ENCODE results near the gene LDB3. TPM values are rescaled to one million over a fixed set of nuclear protein-coding genes. Genes with fewer than 3 reads are reported as not detected.

The LDB3 gene
- total RNA-seq, 2 experiments from 2014 or later = 0.07 to 0.09 TPM

DNA sequence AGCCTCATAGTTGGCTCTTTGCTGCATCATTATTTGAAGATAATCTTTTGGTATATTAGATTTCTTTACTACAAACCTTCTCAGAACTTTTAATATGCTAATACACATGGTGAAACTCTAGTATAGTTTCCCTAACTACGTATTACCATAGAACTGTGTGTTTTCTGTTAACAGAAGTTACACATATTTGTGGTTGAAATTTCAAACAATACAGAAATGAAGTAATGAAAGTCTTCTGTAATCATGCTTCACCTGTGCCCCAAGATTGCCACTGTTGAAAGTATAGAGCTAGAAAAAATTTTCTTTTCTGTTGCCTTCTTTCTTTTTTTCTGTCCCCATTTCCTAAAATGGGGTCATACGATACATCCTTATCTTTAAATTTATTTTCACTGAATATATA lies 97.2 kb downstream of the LDB3 start:
- intact Hi-C loops (cut with micrococcal nuclease) = no loop called here
- no peaks in the 10 kb centered on the region for H3K9me3 Mint-ChIP-seq
- H3K4me1 Mint-ChIP-seq (ENCODE audit: low read depth) = no peaks in the 10 kb centered on the region
- TF ChIP-seq, protein P1, sequence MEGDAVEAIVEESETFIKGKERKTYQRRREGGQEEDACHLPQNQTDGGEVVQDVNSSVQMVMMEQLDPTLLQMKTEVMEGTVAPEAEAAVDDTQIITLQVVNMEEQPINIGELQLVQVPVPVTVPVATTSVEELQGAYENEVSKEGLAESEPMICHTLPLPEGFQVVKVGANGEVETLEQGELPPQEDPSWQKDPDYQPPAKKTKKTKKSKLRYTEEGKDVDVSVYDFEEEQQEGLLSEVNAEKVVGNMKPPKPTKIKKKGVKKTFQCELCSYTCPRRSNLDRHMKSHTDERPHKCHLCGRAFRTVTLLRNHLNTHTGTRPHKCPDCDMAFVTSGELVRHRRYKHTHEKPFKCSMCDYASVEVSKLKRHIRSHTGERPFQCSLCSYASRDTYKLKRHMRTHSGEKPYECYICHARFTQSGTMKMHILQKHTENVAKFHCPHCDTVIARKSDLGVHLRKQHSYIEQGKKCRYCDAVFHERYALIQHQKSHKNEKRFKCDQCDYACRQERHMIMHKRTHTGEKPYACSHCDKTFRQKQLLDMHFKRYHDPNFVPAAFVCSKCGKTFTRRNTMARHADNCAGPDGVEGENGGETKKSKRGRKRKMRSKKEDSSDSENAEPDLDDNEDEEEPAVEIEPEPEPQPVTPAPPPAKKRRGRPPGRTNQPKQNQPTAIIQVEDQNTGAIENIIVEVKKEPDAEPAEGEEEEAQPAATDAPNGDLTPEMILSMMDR (IDR thresholded peaks at IDR 0.05) = no peak
- no peak overlapping the region for H3K4me3 Mint-ChIP-seq
- CTCF ChIA-PET = no interaction called here
- POLR2A ChIA-PET = no interaction called here
- no peak overlapping the region for H3K27ac Mint-ChIP-seq
- peaks cover 5% of the 10 kb centered on the region for H3K27me3 Mint-ChIP-seq
- no peaks in the 10 kb centered on the region for H3K36me3 Mint-ChIP-seq (ENCODE audit: low read depth)
- no peak for DNase-seq
- no peak for ATAC-seq

DNA sequence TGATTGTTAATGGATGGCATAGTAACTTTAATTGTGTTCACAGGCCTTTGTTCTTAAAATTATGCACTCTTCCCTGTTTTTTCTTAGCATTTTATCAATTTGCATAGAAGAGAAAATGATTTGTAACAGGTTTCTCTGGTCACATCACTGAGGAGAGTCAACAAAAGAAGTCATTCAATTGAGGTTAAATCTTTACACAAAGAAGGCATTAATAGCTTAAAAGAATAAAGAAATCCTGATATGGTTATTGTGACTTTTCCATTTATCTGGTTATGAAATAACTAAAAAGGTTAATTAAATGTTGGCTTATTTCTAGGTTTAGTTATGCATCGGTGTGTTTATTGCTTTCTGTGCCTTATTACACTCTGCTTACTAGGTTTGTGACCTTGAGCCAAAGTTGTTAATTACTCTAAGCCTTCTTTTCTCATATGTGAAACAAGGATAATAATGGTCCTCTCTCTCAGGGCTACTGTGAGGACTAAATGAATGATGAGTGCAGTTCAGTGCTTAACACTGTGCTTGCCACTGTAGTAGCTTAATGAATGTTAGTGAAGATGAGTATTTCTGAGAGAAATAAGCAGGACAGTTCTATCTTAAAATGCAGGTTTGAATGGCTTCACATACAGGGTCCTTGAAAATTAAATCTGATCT lies 100.2 kb downstream of the LDB3 start:
- no peak overlapping the region for H3K27ac Mint-ChIP-seq
- no peaks in the 10 kb centered on the region for H3K36me3 Mint-ChIP-seq (ENCODE audit: low read depth)
- ChIA-PET CTCF (no interaction called here), POLR2A (no interaction called here)
- DNase-seq = no peak
- H3K9me3 Mint-ChIP-seq = no peaks in the 10 kb centered on the region
- no peaks in the 10 kb centered on the region for H3K4me1 Mint-ChIP-seq (ENCODE audit: low read depth)
- TF ChIP-seq, protein P1 (IDR thresholded peaks at IDR 0.05) = no peak
- no peak overlapping the region for H3K4me3 Mint-ChIP-seq
- no peak for ATAC-seq
- H3K27me3 Mint-ChIP-seq = no peaks in the 10 kb centered on the region
- intact Hi-C loops (cut with micrococcal nuclease) = no loop called here

DNA sequence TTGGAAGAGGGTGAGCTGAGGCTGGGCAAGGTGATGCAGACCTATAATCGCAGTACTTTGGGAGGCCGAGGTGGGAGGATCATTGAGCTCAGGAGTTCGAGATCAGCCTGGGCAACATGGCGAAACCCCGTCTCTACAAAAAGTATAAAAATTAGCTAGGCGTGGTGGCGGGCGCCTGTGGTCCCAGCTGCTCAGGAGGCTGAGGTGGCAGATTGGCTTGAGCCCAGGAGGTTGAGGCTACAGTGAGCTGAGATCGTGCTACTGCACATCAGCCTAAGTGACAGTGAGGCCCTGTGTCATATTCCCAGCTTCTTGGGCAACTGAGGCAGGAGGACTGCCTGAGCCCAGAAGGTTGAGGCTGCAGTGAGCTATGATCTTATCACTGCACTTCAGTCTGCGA lies 101.7 kb downstream of the LDB3 start:
- POLR2A ChIA-PET = no interaction called here
- Mint-ChIP-seq H3K27ac (no peak overlapping the region), H3K27me3 (no peaks in the 10 kb centered on the region), H3K36me3 (ENCODE audit: low read depth) (no peaks in the 10 kb centered on the region), H3K9me3 (no peaks in the 10 kb centered on the region), H3K4me1 (ENCODE audit: low read depth) (peaks cover 2% of the 10 kb centered on the region), H3K4me3 (no peak overlapping the region)
- ATAC-seq (no peak), DNase-seq (no peak)
- CTCF ChIA-PET = no interaction called here
- TF ChIP-seq, protein P1 (IDR thresholded peaks at IDR 0.05) = no peak
- intact Hi-C loops (cut with micrococcal nuclease) = no loop called here

DNA sequence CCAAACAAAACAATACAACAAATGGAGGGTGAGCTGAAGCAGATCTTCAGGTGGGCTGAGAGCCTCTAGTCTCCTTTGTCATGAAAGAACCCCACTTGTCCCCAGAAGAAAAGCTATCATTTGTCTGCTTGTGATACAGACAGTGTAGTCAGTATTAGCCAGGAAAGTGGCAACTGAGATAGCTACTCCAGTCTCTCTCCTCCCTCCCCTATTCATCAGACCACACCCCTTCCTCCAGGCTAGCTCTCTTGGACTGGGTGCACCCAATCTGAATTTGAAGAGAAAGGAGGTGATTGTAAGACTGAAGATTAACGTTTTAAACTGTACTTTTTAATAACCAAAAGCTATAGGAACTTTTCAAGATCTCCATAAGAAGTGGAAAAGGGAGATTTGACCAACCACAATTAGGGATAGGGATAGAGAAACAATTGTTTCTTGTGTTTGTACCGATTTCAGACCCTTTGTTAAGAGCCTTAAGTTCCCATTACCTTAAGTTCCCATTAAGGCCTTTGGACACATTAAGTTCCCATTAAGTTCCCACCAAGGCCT lies 102.2 kb downstream of the LDB3 start:
- H3K27ac Mint-ChIP-seq = no peak overlapping the region
- no peaks in the 10 kb centered on the region for H3K36me3 Mint-ChIP-seq (ENCODE audit: low read depth)
- CTCF ChIA-PET = no interaction called here
- H3K27me3 Mint-ChIP-seq = no peaks in the 10 kb centered on the region
- intact Hi-C loops (cut with micrococcal nuclease) = no loop called here
- no peak overlapping the region for H3K4me3 Mint-ChIP-seq
- H3K4me1 Mint-ChIP-seq (ENCODE audit: low read depth) = peaks cover 3% of the 10 kb centered on the region
- POLR2A ChIA-PET = no interaction called here
- TF ChIP-seq, protein P1 (IDR thresholded peaks at IDR 0.05) = no peak
- no peaks in the 10 kb centered on the region for H3K9me3 Mint-ChIP-seq
- no peak for ATAC-seq
- no peak for DNase-seq

DNA sequence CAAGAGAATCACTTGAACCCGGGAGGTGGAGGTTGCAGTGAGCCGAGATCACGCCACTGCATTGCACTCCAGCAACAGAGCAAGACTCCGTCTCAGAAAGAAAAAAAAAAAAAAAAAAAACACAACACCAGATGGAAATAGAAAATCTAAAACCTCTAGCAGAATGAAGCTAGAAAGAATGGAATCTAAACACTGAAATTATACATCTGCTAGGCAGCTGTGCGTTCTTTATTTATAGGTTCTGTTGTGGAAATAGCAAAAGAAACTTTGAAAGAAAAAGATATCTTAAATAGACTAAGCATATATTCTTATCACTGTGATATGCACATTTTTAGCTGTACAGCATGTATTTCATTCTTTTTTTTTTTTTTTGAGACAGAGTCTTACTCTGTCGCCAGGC lies 105.2 kb downstream of the LDB3 start:
- DNase-seq = no peak
- TF ChIP-seq, protein P1 (IDR thresholded peaks at IDR 0.05) = no peak
- H3K27me3 Mint-ChIP-seq = no peaks in the 10 kb centered on the region
- no peaks in the 10 kb centered on the region for H3K36me3 Mint-ChIP-seq (ENCODE audit: low read depth)
- ChIA-PET CTCF (no interaction called here), POLR2A (interaction anchor here (0.6 kb wide), 1 partner anchor 33 kb away, joined by 3 read pairs; no protein-coding TSS in a partner anchor)
- H3K4me1 Mint-ChIP-seq (ENCODE audit: low read depth) = peaks cover 3% of the 10 kb centered on the region
- no peak overlapping the region for H3K27ac Mint-ChIP-seq
- intact Hi-C loops (cut with micrococcal nuclease) = no loop called here
- no peak overlapping the region for H3K4me3 Mint-ChIP-seq
- ATAC-seq = no peak
- H3K9me3 Mint-ChIP-seq = no peaks in the 10 kb centered on the region

Data from activated CD8-positive, alpha-beta T cell treated with anti-CD3 and anti-CD28 coated beads for 36 hours (primary cell).